GM21390 (cell line): ENCODE data around the gene ZNF197.
"Not testable (repeated sequence)": the region's sequence is repeated elsewhere in the genome, so short reads cannot be mapped to it uniquely, and the experiment has no call there.

Experiments used
- ATAC-seq: cut with Tn5 transposase; IDR thresholded peaks from one replicate; pipeline ENCODE4 v1.9.1; 2021; ENCODE audit not compliant: unreplicated experiment

The ZNF197 gene

GRCh38 chr3:44661189-44661588 is 36.4 kb downstream of the ZNF197 start:
- no peak for ATAC-seq

DNA sequence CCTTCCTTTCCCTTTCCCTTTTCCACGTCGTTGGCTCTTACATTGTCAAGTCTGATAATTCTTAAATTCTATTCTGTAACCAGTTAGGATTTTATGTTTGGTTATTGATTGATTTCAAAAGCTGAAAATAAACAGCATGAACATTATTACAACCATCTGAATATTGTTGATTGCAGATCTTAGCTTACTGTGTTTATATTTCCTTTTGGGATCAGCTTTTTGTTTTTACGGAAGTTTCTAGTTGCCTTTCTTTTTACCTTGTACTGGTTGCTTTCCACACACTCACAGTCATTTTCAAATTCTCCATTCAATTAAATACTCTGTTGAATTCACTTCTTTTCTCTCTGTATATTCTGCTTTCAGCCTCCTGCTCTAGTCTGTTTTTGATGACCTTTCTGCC is 40.3 kb downstream of the ZNF197 start:
- ATAC-seq = no peak

- no peak for ATAC-seq
Measured at GRCh38 chr3:44666346-44666745, 41.5 kb downstream of the ZNF197 start.

DNA sequence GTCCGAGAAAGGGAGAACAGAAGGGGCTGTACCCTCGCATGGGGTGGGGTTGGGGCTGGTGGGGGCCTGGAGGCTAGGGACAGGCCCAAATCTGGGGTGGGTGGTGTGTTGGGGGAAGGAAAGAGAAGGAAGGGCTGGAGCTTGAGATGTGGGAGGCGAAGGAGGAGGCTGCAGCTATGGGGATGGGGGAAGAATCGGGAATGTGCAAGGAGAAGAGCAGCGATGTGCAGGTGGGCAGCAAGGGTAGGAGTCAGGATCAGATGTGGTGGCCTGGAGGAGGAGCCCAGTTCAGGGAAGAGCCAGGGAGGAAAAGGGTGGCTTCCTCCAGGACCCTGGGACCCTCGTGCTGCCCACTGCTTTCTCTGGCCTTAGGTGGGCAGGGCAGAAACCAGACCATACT is 44.9 kb downstream of the ZNF197 start:
- no peak for ATAC-seq

DNA sequence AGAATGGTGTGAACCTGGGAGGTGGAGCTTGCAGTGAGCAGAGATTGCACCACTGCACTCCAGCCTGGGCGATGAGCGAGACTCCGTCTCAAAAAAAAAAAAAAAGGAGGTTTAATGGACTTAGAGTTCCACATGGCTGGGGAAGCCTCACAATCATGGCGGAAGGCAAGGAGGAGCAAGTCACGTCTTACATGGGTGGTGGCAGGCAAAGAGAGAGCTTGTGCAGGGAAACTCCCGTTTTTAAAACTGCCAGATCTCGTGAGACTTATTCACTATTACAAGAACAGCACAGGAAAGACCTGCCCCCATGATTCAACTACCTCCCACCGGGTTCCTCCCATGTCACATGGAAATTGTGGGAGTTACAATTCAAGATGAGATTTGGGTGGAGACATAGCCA is 48.6 kb downstream of the ZNF197 start:
- ATAC-seq = not testable (repeated sequence)

DNA sequence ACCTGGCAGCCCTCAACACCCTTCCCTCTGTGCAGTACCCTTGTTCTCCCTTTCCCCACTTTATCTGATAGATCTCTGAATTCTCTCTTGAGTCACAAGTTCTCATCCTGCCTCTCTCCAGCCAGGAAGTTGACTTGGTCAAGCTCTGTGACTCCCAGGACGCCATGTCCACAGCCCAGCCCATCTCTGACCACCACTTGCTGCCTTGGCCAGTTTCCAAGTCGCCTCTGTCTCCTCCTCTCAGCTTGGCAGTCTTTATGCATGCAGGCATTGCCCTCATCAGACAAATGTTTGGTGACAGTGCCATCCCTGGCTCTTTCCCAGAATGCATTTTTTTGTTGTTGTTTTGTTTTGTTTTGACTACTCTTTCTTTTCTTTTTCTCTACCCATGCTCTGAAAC is 49.4 kb downstream of the ZNF197 start:
- ATAC-seq = no peak

DNA sequence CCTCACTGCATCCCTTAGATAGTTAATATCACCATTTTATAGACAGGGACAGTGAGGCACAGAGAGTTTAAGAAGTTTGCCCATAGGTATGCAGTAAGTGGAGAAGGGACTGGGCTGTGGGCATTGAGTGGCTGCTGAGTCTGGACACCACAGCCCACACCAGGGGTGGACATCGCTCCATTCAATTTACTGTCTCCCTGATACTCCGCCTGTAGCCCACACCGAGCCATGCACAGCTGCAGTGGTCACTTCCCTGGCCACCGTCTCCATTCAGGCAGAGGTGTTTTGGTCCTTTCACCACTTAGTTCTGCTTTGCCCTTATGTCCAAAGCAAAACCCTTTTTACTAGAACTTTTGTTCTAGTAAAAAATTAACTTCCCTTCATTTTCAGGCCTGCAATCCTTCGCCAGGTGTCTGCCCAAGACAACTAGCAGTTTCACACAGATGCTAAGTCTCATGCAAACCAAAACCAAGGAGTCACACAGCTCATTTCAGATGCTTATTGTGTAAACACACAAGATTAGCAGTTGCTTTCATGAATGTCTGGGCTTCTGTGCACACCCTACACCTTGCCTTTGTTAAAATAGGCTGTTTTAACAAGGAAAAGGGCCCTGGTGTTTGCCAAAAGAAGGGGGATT is 53.8 kb downstream of the ZNF197 start:
- no peak for ATAC-seq

DNA sequence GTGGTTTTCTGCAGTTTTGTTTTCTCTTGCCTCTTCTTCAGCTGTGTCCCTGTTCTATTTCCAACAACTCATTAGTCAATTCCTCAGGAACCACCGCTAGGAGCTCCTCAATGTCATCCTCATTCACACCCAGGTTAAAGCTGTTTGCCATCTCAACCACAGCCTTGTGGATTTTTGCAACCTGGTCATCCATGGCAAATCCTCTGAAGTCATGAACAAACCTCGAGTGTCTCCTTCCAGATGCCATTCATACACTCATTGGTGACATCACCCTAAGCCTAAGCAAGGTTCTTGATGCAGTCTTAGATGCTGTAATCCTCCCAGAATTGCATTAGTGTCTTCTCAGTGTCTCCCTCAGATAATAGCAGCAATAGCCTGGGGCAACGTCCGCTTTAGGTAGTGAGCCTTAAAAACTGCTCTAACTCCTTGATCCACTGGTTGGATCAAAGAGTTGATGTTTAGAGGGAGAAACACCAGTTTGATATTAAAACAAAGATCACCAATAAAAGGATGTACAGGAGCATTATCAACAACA is 56.2 kb downstream of the ZNF197 start:
- no peak for ATAC-seq

- no peak for ATAC-seq
Measured at GRCh38 chr3:44682182-44682896, 57.5 kb downstream of the ZNF197 start.

- peak; percentile 84 for ATAC-seq
Measured at GRCh38 chr3:44685128-44685800, 60.4 kb downstream of the ZNF197 start.

GRCh38 chr3:44687898-44688297 is 63.1 kb downstream of the ZNF197 start:
- no peak for ATAC-seq
